ENCODE data around the gene RAB43.
A peak's percentile ranks its signal among the peaks of the same experiment; 100 is the strongest.
"Not testable (repeated sequence)": the region's sequence is repeated elsewhere in the genome, so short reads cannot be mapped to it uniquely, and the experiment has no call there.

RAB43 gene
- total RNA-seq = 2.7 to 8.8 (median 6.0) reads per million in 4 donors

DNA sequence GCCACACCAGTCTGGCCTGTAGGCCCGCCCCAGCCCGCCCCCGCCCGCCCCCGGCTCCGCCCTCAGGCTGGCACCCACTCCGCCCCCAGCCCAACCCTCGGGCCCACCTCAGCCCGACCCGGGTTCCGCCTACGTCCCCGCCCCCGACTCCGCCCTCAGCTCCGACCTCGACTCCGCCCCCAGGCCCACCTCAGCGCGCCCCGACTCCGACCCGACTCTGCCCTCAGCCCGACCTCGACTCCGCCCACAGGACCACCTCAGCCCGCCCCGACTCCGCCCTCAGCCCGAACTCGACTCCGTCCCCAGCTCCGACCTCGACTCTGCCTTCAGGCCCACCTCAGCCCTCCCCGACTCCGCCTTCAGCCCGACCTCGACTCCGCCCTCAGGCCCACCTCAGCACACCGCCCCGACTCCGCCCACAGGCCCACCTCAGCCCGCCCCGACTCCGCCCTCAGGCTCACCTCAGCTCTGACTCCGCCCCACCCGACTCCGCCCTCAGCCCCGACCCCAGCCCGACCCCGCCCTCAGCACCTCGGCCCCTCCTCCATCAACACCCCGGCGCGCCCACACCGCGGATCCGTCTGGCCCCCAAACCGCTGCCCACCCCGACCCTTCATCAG lies at the start of gene RAB43:
TSS of gene RAB43 (minus strand) at position 13 of the 620 bp plus-strand sequence. CDS start 315 bp downstream, outside the sequence.
- DNase-seq = peak; percentile 73 to 86 (median 83)

- DNase-seq = no peak
Observed at GRCh38 chr3:129166579-129167332, 45.2 kb upstream of the RAB43 start.

DNA sequence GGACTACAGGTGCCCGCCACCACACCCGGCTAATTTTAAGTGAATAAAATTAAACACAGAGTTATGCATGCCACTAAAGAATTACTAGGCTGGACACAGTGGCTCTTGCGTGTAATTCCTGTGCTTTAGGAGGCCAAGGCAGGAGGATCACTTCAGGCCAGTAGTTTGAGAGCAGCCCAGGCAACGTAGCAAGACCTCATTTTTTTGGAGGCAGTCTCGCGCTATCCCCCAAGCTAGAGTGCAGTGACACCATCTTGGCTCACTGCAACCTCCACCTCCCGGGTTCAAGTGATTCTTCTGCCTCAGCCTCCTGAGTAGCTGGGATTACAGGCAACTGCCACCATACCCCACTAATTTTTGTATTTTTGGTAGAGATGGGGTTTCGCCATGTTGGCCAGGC lies 44.0 kb upstream of the RAB43 start:
- not testable (repeated sequence) for DNase-seq

DNA sequence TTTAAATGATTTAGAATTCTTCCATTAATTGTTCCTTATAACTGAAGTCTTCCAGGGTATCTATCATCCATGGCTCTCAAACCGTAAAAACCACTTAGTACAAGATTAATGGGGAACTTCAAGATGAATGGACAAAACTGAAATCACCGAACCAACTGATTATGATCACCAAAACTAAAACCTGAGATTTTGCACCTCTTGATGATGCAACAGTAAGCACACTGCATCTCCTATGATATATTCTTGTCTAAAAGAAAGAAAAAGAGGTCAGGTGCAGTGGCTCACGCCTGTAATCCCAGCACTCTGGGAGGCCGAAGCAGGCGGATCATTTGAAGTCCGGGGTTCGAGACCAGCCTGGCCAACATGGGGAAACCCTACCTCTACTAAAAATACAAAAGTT lies 42.9 kb upstream of the RAB43 start:
- DNase-seq = no peak

DNA sequence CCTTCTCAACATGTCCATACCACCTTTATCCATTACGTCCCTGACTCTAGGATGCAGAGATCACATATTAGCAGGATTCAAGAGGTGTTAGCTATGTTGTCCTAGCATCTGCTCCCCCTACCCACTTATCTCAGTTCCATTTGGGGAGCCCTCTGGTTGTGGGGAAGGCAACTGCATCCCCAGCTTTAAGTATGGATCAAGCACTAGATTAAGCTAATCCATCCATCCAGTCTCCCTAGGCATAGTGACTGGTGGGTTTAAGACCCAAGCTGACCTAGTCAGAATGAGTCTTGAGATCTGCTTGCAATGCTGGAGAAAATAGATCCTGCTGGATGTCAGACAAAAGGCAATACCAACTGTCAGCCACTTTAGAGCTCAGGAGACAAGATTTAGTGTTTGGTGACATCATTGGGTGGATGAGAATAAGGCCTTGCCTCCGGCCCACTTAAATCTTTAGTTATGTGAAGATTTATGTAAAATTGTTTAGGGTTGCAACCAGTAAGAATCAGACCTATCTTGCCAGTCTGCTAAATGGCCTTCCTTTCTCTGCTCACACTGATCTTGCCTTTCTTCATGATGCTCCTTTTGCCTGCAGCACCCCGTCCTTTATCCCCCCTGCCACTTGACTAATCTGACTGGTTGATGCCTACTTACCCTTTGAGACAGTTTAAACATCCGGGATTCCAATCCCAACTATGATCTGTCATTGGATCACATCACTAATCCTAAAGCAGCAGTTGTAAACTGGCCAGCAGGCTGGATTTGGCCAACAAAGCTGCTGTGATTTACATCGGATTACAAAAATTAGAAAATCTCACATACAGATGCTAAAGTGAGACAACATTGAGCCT lies 41.4 kb upstream of the RAB43 start:
- DNase-seq = peak in 1 of 5 donors; percentile 28

GRCh38 chr3:129161860-129162271 lies 40.3 kb upstream of the RAB43 start:
- DNase-seq = peak in 2 of 5 donors; percentile 12 to 32

GRCh38 chr3:129160891-129161859 lies 39.6 kb upstream of the RAB43 start, which contains the start of gene ISY1:
ISY1 (minus strand) TSS chr3:129161063; CDS start chr3:129160975, 88 bp downstream.
- peak; percentile 81 to 96 (median 84) for DNase-seq

GRCh38 chr3:129144786-129145185 lies 23.2 kb upstream of the RAB43 start:
- DNase-seq = no peak

DNA sequence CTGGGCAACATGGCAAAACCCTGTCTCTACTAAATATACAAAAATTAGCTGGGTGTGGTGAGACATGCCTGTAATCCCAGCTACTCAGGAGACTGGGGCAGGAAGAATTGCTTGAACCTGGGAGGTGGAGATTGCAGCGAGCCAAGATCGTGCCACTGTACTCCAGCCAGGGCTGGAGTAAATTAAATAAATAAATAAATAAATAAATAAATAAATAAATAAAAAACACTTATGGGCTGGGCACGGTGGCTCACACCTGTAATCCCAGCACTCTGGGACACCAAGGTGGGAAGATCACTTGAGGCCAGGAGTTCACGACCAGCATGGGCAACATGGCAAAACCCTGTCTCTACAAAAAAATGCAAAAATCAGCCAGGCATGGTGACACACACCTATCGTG lies 19.4 kb upstream of the RAB43 start:
- not testable (repeated sequence) for DNase-seq

GRCh38 chr3:129139911-129140310 lies 18.3 kb upstream of the RAB43 start:
- no peak for DNase-seq

DNA sequence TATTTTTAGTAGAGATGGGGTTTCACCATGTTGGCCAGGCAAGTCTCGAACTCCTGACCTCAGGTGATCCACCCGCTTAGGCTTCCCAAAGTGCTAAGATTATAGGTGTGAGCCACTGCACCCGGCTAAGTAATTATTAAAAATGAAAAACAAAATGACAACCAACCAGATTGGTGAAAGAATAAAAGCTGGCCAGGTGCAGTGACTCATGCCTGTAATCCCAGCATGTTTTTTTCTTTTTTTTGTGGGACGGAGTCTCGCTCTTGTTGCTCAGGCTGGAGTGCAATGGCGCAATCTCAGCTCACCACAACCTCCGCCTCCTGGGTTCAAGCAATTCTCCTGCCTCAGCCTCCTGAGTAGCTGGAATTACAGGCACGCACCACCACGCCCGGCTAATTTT lies 14.7 kb upstream of the RAB43 start:
- DNase-seq = not testable (repeated sequence)

DNA sequence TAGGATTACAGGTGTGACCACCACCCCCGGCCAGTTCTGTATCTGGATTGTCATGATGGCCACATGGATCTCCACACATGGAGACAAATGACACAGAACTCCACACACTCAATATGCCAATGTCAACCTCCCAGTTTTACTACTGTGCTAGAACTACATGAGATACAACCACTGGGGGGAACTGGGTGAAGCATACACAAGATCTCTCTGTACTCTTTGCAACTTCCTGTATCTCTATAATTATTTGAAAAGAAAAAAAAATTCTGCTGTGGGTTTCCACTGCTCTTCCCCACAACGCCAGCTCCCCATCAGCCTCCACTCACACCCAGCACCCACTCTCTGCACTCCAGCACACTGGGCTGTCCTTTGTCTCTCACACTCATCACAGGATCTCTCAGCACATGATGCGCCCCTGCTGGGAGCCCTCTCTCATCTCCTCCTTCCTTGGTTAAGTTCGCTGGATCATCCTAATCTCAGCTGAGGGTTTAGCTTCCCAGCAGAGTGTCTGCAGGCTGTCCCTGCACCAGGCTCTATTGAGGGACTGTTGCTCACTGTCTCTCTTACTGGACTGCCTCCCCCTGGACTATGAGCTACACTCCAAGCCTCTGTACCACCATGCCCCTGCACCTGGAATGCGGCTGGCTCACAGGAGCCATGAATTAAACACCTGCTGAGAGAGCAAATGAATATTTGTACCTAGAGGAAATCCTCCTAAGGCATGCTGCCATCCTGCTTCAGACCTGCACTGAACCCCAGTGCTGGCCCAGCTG lies 10.7 kb upstream of the RAB43 start:
- DNase-seq = no peak

DNA sequence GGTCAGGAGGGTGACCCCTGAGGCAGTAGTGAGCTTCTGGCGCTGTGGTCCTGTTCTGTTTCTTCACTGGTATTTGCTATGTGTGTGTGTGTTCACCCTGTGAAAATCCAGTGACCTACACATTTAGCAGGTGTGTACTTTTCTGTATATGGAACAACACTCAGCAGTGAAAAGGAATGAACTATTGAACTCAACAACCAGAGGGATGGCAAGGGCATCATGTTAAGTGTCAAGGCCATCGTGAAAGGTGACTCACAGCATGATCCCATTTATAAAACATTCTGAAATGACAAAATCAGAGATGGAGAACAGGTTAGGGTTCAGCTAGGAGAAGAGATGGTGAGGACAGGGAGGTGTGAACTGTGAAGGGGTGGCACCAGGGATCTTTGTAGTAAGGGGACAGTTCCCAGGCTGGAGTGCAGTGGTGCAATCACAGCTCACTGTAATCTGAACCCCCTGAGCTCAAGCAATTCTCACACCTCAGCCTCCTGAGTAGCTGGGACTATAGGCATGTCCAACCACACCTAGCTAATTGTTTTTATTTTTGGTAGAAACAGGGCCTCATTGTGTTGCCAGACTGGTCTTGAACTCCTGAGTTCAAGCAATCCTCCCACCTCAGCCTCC lies 10.0 kb upstream of the RAB43 start:
- no peak for DNase-seq

DNA sequence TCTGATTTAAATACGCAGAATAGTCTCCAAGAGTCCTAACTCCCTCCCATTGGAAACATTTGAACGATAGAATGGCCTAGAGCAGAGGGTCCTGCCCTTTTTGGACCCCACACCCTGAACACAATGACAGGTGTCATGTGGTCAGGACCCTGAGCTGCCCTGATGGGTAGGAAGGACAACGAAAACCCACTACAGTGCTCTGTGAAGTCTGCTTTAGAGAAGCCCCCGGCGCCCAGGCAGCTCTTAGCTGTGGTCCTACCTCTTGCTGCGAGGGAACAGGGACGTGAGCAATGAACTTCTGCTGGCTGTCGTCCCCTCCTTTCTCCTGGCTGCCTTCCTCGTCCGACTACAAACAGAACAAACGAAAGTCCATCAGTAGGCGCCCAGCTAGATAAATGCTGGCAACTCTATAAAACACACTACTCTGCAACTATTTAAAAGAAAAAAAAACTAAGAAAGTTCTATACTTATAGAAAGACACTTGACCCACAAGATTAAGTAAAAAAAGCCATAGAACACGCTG lies 8.7 kb upstream of the RAB43 start:
- no peak for DNase-seq

- no peak for DNase-seq
Observed at GRCh38 chr3:129128357-129129155, 7.0 kb upstream of the RAB43 start.

DNA sequence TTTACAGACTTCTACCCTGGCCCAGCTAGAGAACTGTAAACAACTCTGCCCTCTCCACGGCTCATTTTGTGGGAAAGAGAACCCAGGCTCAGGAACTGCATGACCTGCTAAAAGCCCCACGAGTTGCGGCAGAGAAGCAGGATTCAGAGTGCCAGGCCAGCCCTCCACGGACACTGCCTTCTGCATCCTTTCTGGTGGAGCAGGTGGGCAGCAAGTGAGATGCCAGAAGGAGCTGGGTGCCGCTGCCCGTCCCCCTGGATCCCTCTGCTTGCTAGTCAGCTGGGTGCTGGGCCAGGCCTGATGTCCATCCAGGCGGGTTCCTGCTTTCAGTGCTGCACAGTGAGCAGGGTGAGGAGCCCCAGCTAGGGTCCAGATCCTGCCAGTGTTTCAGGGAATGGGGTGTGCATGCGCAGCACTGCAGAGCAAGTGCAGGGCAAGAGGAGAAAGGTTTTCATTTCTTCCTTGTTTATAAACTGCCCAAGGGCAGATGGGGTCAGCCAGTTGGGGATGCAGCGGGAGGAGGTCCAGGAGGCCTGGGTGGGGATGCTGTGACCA lies 5.2 kb upstream of the RAB43 start:
- DNase-seq = no peak

DNA sequence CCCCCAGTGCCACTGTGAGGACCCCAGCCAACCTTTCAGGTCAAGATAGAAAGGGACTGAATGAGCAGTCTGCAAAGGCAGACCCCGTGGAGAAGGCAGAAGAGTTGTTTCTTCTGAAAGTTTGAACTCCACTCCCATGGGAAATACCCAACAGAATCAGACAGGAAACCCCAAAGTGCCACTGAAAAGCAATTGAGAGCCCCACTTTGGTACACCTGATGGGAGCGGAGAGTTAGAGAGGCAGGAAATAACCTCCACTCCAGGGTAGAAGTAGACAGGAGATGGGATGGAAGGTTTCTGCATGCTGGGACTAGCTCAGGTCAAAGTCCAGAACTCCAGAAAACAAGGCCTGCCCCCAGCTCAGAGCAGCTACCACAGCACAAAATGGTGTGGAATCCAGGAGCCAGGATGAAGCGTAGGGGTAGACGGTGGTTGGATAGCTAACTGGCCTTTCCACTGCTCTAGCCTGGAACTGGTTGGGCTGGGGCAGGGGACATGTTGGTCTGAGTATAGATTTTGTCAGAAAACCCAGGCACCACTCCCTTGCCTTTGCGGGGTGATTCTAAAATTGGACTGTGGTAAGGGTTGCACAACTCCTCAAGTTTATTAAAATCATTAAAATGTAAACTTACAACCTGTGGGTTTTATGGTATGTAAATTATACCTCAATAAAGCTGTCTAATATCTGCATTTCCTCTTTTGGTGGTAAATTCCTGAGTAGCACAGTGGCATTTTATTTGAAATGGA lies 1.9 kb upstream of the RAB43 start:
- peak in 2 of 5 donors; percentile 13 to 24 for DNase-seq

- DNase-seq = no peak
Observed at GRCh38 chr3:129122412-129123011, 908 bp upstream of the RAB43 start.

Measured in T-helper 1 cell (primary cell).